ENCODE data around the gene GBA2. TPM values are rescaled to one million over a fixed set of nuclear protein-coding genes. Genes with fewer than 3 reads are reported as not detected.

Gene GBA2
- total and polyA plus RNA-seq, 2 experiments from 2014 or later = 20.3 to 27.6 TPM

DNA sequence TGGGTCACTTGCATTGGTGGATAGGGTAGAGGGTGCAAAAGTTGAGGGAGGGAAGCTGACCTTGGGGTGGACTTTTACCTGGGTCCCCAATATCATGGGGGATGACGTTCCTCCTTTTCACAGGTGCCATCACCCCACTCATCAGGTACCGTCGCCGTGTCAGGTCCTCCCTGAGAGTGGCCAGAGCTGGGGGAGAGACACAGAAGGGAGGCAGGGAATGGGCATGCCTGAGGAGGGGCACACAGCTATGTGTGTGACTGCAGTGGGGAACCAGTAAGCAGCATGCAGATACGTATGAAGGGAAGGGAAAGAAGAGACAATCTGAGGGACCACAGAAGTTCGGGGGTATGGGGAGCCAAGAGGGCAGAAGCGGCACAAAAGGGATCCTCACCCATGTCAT lies 10.1 kb downstream of the GBA2 start:
- Histone ChIP-seq H2AFZ (no peak overlapping the region), H3K27me3 (replicated peaks; ENCODE audit: insufficient read depth) (no peaks in the 10 kb centered on the region), H3K27ac (no peak overlapping the region), H3K79me2 (ENCODE audit: insufficient read depth) (peaks cover 40% of the 10 kb centered on the region), H3K9me3 (ENCODE audit: low read depth) (no peaks in the 10 kb centered on the region), H3K4me3 (no peak overlapping the region), H3K4me1 (ENCODE audit: insufficient read depth) (peaks cover 7% of the 10 kb centered on the region), H3F3A (ENCODE audit: insufficient read depth) (peaks cover 19% of the 10 kb centered on the region), H3K9me2 (ENCODE audit: insufficient read depth) (no peaks in the 10 kb centered on the region), H3K4me2 (ENCODE audit: unreplicated experiment) (no peak overlapping the region), H4K20me1 (ENCODE audit: insufficient read depth) (no peaks in the 10 kb centered on the region), H3K36me3 (ENCODE audit: low read depth) (peaks cover 48% of the 10 kb centered on the region), H3K9ac (no peak overlapping the region)
- 85 to 88% methylated on average over 7 of the region's 7 CpGs for WGBS, 2 experiments (ENCODE audit: low coverage in 1 of 2, low lambda C conversion rate in 2 of 2, missing lambda C conversion rate in 2 of 2)
- TF ChIP-seq EZH2phosphoT487 (IDR thresholded peaks at IDR 0.05; ENCODE audit: insufficient read depth, low read depth) (no peak), EZH2 (IDR thresholded peaks at IDR 0.05; ENCODE audit: insufficient read depth, poor library complexity, severe bottlenecking) (no peak)
- in situ Hi-C loops (cut with MboI) = no loop called here
- no peak for DNase-seq

DNA sequence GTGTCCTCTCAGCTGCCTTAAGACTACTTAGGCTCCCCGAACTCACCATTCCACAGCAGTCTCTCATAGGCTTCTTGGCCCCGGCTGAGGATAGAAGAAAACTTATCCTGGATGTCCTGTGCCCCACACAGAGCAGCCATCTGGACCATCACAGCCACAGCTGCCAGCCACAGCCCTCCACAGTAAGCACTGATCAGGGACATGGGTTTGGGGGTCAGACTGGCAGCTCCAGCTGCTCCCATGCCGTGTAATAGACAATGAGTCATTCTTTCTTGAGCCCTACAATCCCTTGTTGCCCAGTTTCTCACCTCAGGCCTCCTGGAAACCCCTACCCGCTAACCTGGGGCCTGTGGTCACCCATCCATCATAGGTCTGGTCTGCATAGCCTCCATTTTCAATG lies 10.8 kb downstream of the GBA2 start:
- WGBS, 2 experiments (ENCODE audit: low coverage in 1 of 2, low lambda C conversion rate in 2 of 2, missing lambda C conversion rate in 2 of 2) = 68 to 74% methylated on average over 4 of the region's 4 CpGs
- H3K36me3 ChIP-seq (ENCODE audit: low read depth) = peaks cover 43% of the 10 kb centered on the region
- in situ Hi-C loops (cut with MboI) = no loop called here

DNA sequence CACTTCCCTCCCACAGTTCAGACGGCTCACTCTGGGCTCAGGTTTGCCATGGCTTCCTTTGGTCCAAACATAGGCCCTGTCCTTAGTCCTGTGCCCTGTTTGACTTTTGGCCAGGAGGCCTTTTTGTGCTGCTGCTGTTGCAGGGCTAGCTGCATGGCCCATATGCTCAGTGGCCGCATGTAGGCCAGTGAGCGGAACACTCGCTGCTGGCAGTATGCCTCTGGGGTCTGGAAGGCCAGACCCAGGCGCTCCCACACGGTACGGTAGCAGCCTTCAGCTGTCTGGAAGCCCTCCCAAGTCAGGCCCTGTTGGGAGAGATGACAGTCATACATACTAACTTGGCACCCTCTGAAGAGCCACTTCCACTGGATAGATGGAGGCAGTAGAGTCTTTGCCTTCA lies 11.9 kb downstream of the GBA2 start:
- H3K9me2 ChIP-seq (ENCODE audit: insufficient read depth) = no peaks in the 10 kb centered on the region
- no peak for TF ChIP-seq EZH2 (IDR thresholded peaks at IDR 0.05; ENCODE audit: insufficient read depth, poor library complexity, severe bottlenecking)
- no peak for TF ChIP-seq EZH2phosphoT487 (IDR thresholded peaks at IDR 0.05; ENCODE audit: insufficient read depth, low read depth)
- H3K4me3 ChIP-seq = no peak overlapping the region
- no peaks in the 10 kb centered on the region for H4K20me1 ChIP-seq (ENCODE audit: insufficient read depth)
- peaks cover 14% of the 10 kb centered on the region for H3K4me1 ChIP-seq (ENCODE audit: insufficient read depth)
- WGBS, 2 experiments (ENCODE audit: low coverage in 1 of 2, low lambda C conversion rate in 2 of 2, missing lambda C conversion rate in 2 of 2) = 71 to 75% methylated on average over 7 of the region's 7 CpGs
- H3K27ac ChIP-seq = no peak overlapping the region
- H3K4me2 ChIP-seq (ENCODE audit: unreplicated experiment) = no peak overlapping the region
- H3K79me2 ChIP-seq (ENCODE audit: insufficient read depth) = peaks cover 45% of the 10 kb centered on the region
- H3F3A ChIP-seq (ENCODE audit: insufficient read depth) = peaks cover 34% of the 10 kb centered on the region
- peaks cover 34% of the 10 kb centered on the region for H3K36me3 ChIP-seq (ENCODE audit: low read depth)
- no peaks in the 10 kb centered on the region for H3K27me3 ChIP-seq (replicated peaks; ENCODE audit: insufficient read depth)
- in situ Hi-C loops (cut with MboI) = no loop called here
- no peak overlapping the region for H2AFZ ChIP-seq
- no peak for DNase-seq
- no peak overlapping the region for H3K9ac ChIP-seq
- no peaks in the 10 kb centered on the region for H3K9me3 ChIP-seq (ENCODE audit: low read depth)

More for the DNA sequence above, 10.8 kb downstream of the GBA2 start:
- H3K4me2 ChIP-seq (ENCODE audit: unreplicated experiment) = no peak overlapping the region
- H3K9me2 ChIP-seq (ENCODE audit: insufficient read depth) = no peaks in the 10 kb centered on the region
- no peaks in the 10 kb centered on the region for H3K27me3 ChIP-seq (replicated peaks; ENCODE audit: insufficient read depth)
- H3K4me1 ChIP-seq (ENCODE audit: insufficient read depth) = peaks cover 14% of the 10 kb centered on the region
- TF ChIP-seq EZH2phosphoT487 (IDR thresholded peaks at IDR 0.05; ENCODE audit: insufficient read depth, low read depth) = no peak
- TF ChIP-seq EZH2 (IDR thresholded peaks at IDR 0.05; ENCODE audit: insufficient read depth, poor library complexity, severe bottlenecking) = no peak
- H3F3A ChIP-seq (ENCODE audit: insufficient read depth) = peaks cover 27% of the 10 kb centered on the region
- H3K79me2 ChIP-seq (ENCODE audit: insufficient read depth) = peaks cover 40% of the 10 kb centered on the region
- H3K27ac ChIP-seq = no peak overlapping the region
- H3K9me3 ChIP-seq (ENCODE audit: low read depth) = no peaks in the 10 kb centered on the region
- no peaks in the 10 kb centered on the region for H4K20me1 ChIP-seq (ENCODE audit: insufficient read depth)
- H3K4me3 ChIP-seq = no peak overlapping the region
- no peak overlapping the region for H2AFZ ChIP-seq
- no peak overlapping the region for H3K9ac ChIP-seq
- DNase-seq = no peak

- H2AFZ ChIP-seq = no peak overlapping the region
- H3K9me3 ChIP-seq (ENCODE audit: low read depth) = no peaks in the 10 kb centered on the region
- H3K36me3 ChIP-seq (ENCODE audit: low read depth) = peaks cover 34% of the 10 kb centered on the region
- peaks cover 14% of the 10 kb centered on the region for H3K4me1 ChIP-seq (ENCODE audit: insufficient read depth)
- in situ Hi-C loops (cut with MboI) = no loop called here
- H3K27me3 ChIP-seq (replicated peaks; ENCODE audit: insufficient read depth) = no peaks in the 10 kb centered on the region
- DNase-seq = peak; percentile 82
- H3K9me2 ChIP-seq (ENCODE audit: insufficient read depth) = no peaks in the 10 kb centered on the region
- H4K20me1 ChIP-seq (ENCODE audit: insufficient read depth) = no peaks in the 10 kb centered on the region
- peak overlapping the region; percentile 17; the same call in 1 of the 2 replicates for H3K9ac ChIP-seq
- 33 to 39% methylated on average over 5 of the region's 5 CpGs for WGBS, 2 experiments (ENCODE audit: low coverage in 1 of 2, low lambda C conversion rate in 2 of 2, missing lambda C conversion rate in 2 of 2)
- H3K4me3 ChIP-seq = no peak overlapping the region
- H3K79me2 ChIP-seq (ENCODE audit: insufficient read depth) = peaks cover 51% of the 10 kb centered on the region
- peak overlapping the region; percentile 45 for H3K27ac ChIP-seq
- TF ChIP-seq EZH2 (IDR thresholded peaks at IDR 0.05; ENCODE audit: insufficient read depth, poor library complexity, severe bottlenecking) = no peak
- TF ChIP-seq EZH2phosphoT487 (IDR thresholded peaks at IDR 0.05; ENCODE audit: insufficient read depth, low read depth) = no peak
- H3F3A ChIP-seq (ENCODE audit: insufficient read depth) = peaks cover 38% of the 10 kb centered on the region
- H3K4me2 ChIP-seq (ENCODE audit: unreplicated experiment) = no peak overlapping the region
Measured at GRCh38 chr9:35736201-35736633, 12.8 kb downstream of the GBA2 start.

DNA sequence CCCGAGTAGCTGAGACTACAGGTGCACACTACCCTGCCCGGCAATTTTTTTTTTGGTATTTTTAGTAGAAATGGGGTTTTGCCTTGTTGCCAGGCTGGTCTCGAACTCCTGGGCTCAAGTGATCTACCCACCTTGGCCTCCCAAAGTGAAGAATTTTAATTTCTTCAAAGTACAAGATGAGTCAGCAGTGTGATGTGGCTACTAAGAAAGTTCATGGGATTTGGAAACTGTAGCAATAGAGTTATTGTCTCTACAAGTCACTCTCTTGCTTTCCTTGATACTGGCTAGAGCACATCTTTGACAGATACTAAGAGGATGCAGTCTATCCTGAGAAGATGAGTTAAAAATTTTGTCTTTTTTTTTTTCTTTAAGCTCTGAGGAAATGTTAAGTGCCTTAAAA lies 14.9 kb downstream of the GBA2 start:
- Histone ChIP-seq H3K9me3 (ENCODE audit: low read depth) (no peaks in the 10 kb centered on the region), H3K4me2 (ENCODE audit: unreplicated experiment) (peak overlapping the region; percentile 91), H2AFZ (no peak overlapping the region), H3F3A (ENCODE audit: insufficient read depth) (peaks cover 60% of the 10 kb centered on the region), H3K36me3 (ENCODE audit: low read depth) (peaks cover 34% of the 10 kb centered on the region), H3K27me3 (replicated peaks; ENCODE audit: insufficient read depth) (no peaks in the 10 kb centered on the region), H3K9me2 (ENCODE audit: insufficient read depth) (no peaks in the 10 kb centered on the region), H3K4me1 (ENCODE audit: insufficient read depth) (peaks cover 25% of the 10 kb centered on the region), H3K79me2 (ENCODE audit: insufficient read depth) (peaks cover 72% of the 10 kb centered on the region), H3K4me3 (peak overlapping the region; percentile 96), H3K27ac (peak overlapping the region; percentile 89), H3K9ac (peak overlapping the region; percentile 95), H4K20me1 (ENCODE audit: insufficient read depth) (no peaks in the 10 kb centered on the region)
- 81 to 83% methylated on average over 3 of the region's 3 CpGs for WGBS, 2 experiments (ENCODE audit: low coverage in 1 of 2, low lambda C conversion rate in 2 of 2, missing lambda C conversion rate in 2 of 2)
- TF ChIP-seq EZH2phosphoT487 (IDR thresholded peaks at IDR 0.05; ENCODE audit: insufficient read depth, low read depth) = no peak
- TF ChIP-seq EZH2 (IDR thresholded peaks at IDR 0.05; ENCODE audit: insufficient read depth, poor library complexity, severe bottlenecking) = no peak
- in situ Hi-C loops (cut with MboI) = no loop called here
- DNase-seq = peak; percentile 68

Data from GM23248 (cell line).